Fibroblast of lung (primary cell): ENCODE results near the gene VSIG10L. TPM values are rescaled to one million over a fixed set of nuclear protein-coding genes. Genes with fewer than 3 reads are reported as not detected.

Source experiments
- DNase-seq, 2 donors: peaks; one replicate each; pipeline versions ENCODE4 v3.0.0 to v3.0.0-alpha.2; 2010; ENCODE audit warnings: low read depth in 2 of 2
- H2AFZ ChIP-seq: 2 replicates; pipeline ENCODE4 v1.5.1; 2012; ENCODE audit warnings: low read length, control low read depth, inconsistent platforms
- H3K27ac ChIP-seq: 2 replicates; pipeline ENCODE4 v1.5.1; 2011; ENCODE audit warnings: low read length, control low read depth; ENCODE audit not compliant: insufficient read depth
- H3K27me3 ChIP-seq: 2 replicates; pipeline ENCODE4 v1.5.1; 2011; ENCODE audit warnings: mild to moderate bottlenecking, low read length; ENCODE audit not compliant: control insufficient read depth, insufficient read depth
- H3K36me3 ChIP-seq: 2 replicates; pipeline ENCODE4 v1.5.1; 2011; ENCODE audit warnings: low read length; ENCODE audit not compliant: control insufficient read depth, insufficient read depth
- H3K4me1 ChIP-seq: 2 replicates; pipeline ENCODE4 v1.5.1; 2011; ENCODE audit warnings: low read length; ENCODE audit not compliant: control insufficient read depth, insufficient read depth; ENCODE audit errors: extremely low read depth
- H3K4me2 ChIP-seq: 2 replicates; pipeline ENCODE4 v1.5.1; 2011; ENCODE audit warnings: low read length, control low read depth; ENCODE audit not compliant: insufficient read depth; ENCODE audit errors: extremely low read depth
- H3K4me3 ChIP-seq, 4 experiments: fragments of 200-600 bp in 1 of 4; sonication (generic) in 1 of 4; replicated peaks in 1 of 4; 2 replicates each; pipeline ENCODE4 v1.5.1; 2011 to 2016; ENCODE audit warnings: low read length in 4 of 4, low read depth in 3 of 4, mild to moderate bottlenecking in 3 of 4, control low read depth in 2 of 4, inconsistent platforms in 1 of 4, mixed read lengths in 1 of 4; ENCODE audit not compliant: insufficient read depth in 1 of 4; ENCODE audit errors: control extremely low read depth in 1 of 4
- H3K79me2 ChIP-seq: 2 replicates; pipeline ENCODE4 v1.5.1; 2012; ENCODE audit warnings: mild to moderate bottlenecking, low read length, inconsistent platforms; ENCODE audit not compliant: control insufficient read depth, insufficient read depth
- H3K9ac ChIP-seq: 2 replicates; pipeline ENCODE4 v1.5.1; 2011; ENCODE audit warnings: mild to moderate bottlenecking, low read length, control low read depth; ENCODE audit not compliant: insufficient read depth
- H3K9me3 ChIP-seq: 2 replicates; pipeline ENCODE4 v1.5.1; 2012; ENCODE audit warnings: low read depth, low read length; ENCODE audit not compliant: control insufficient read depth, insufficient read depth
- H4K20me1 ChIP-seq: 2 replicates; pipeline ENCODE4 v1.5.1; 2011; ENCODE audit warnings: low read length; ENCODE audit not compliant: control insufficient read depth, insufficient read depth; ENCODE audit errors: extremely low read depth
- EZH2 ChIP-seq: IDR thresholded peaks from 2 replicates; pipeline ENCODE4 v1.5.1; 2012; ENCODE audit warnings: low read length, control low read depth, mild to moderate bottlenecking; ENCODE audit errors: missing control alignments
- polyA plus RNA-seq, 2 donors: library from polyadenylated mRNA; depleted of rRNA in 1 of 2; stranded (reverse) in 1 of 2; unstranded in 1 of 2; fragments of >200 nt; gene quantifications; 2 replicates each; pipeline ENCODE4 v1.2.1, GENCODE V29; 2011 to 2012; ENCODE audit warnings: missing spikeins in 1 of 2
- total RNA-seq: library from RNA; depleted of rRNA; stranded (reverse); fragments of >200 nt; gene quantifications from 2 replicates; pipeline ENCODE4 v1.2.1, GENCODE V29; 2014
- TF ChIP-seq, protein P1 (sequence below), 2 donors: IDR thresholded peaks in 1 of 2; conservative IDR thresholded peaks in 1 of 2; 1 replicate in 1 of 2; 2 replicates in 1 of 2; pipeline ENCODE4 v1.5.1; 2011 to 2012; ENCODE audit warnings: low read length in 2 of 2, control low read depth in 1 of 2, inconsistent platforms in 1 of 2, low read depth in 1 of 2, mild to moderate bottlenecking in 1 of 2

Gene VSIG10L
- total and polyA plus RNA-seq, 2 donors (not counting 1 experiment from before 2014, with no cell fraction given): 0.33 to 0.66 TPM

DNA sequence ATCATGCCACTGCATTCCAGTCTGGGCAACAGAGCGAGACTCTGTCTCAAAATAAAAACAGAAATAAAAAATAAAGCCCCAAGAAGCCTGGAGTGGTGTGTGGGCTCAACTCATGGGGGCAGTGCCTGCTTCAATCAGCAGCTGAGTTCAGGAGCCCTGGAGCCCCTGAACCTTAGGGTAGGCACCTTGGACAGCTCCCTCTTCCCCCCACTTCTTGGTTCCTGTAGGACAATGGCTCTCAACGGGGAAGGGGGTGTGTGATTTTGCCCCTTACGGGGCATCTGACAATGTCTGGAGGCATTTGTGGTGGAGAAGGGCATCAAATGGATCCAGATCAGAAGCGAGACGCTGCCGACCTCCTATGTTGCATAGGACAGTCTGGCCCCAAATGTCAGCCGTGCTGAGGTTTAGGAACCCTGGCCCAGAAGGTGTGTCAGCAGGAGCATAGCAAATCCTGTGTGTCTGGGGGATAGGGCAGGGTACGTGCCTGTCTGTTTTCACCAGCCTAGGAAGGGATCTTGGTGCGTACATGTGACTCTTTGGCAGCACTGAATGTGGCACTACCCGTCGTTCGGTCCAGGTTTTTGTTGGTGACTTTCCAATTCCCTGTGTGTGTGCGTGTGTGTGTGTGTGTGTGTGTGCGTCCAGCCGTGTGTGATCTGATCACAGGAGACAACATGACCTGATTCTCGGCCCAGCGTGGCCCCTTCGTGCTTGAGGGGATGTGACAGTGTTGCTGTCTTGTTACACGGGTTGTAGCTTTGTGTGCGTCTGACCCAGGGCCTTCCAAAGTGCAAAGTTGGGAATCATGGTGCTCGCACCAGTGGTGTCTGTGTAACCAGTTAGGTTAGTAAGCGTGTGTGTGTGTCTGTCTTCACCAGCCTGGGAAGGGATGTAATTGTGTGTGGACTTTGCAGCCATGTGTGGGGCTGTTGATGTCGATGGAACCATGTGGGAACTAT lies 23.0 kb downstream of the VSIG10L start:
- Histone ChIP-seq H3K27me3 (no peaks in the 10 kb centered on the region), H2AFZ (no peak overlapping the region), H3K79me2 (no peaks in the 10 kb centered on the region), H3K27ac (no peak overlapping the region), H4K20me1 (no peaks in the 10 kb centered on the region), H3K9me3 (no peaks in the 10 kb centered on the region), H3K36me3 (no peaks in the 10 kb centered on the region), H3K4me3 (no peak overlapping the region), H3K9ac (no peak overlapping the region), H3K4me2 (no peak overlapping the region), H3K4me1 (no peaks in the 10 kb centered on the region)
- TF ChIP-seq, protein P1, sequence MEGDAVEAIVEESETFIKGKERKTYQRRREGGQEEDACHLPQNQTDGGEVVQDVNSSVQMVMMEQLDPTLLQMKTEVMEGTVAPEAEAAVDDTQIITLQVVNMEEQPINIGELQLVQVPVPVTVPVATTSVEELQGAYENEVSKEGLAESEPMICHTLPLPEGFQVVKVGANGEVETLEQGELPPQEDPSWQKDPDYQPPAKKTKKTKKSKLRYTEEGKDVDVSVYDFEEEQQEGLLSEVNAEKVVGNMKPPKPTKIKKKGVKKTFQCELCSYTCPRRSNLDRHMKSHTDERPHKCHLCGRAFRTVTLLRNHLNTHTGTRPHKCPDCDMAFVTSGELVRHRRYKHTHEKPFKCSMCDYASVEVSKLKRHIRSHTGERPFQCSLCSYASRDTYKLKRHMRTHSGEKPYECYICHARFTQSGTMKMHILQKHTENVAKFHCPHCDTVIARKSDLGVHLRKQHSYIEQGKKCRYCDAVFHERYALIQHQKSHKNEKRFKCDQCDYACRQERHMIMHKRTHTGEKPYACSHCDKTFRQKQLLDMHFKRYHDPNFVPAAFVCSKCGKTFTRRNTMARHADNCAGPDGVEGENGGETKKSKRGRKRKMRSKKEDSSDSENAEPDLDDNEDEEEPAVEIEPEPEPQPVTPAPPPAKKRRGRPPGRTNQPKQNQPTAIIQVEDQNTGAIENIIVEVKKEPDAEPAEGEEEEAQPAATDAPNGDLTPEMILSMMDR (conservative IDR thresholded peaks at IDR 0.05 in 1 of 2, IDR thresholded peaks at IDR 0.05 in 1 of 2; ENCODE audit: low read depth in 1 of 2, low read length in 2 of 2): no peak
- no peak for TF ChIP-seq EZH2
- no peak for DNase-seq

DNA sequence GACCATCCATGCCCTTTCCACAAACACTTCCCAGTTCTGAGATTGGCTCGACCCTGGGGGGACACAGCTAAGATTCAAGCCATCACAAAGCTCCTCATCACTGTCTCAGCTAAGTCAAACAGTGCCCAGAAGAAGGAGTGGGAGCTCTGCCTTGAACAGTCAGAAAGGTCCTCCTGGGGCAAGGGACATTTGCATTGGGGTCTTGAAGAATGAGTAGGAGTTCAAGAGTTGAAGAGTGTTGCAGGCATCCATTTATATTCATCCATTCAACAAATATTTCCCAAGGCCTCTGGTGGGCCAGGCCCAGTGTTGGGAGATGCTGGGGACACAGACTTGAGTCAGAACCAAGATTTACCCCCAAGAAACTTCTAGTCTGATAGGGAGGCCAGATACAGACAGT lies 24.0 kb downstream of the VSIG10L start:
- TF ChIP-seq, protein P1 (conservative IDR thresholded peaks at IDR 0.05 in 1 of 2, IDR thresholded peaks at IDR 0.05 in 1 of 2; ENCODE audit: low read depth in 1 of 2, low read length in 2 of 2): no peak
- no peaks in the 10 kb centered on the region for H3K36me3 ChIP-seq
- no peak overlapping the region for H3K27ac ChIP-seq
- H3K4me2 ChIP-seq: no peak overlapping the region
- no peaks in the 10 kb centered on the region for H3K27me3 ChIP-seq
- H3K4me1 ChIP-seq: no peaks in the 10 kb centered on the region
- no peaks in the 10 kb centered on the region for H3K9me3 ChIP-seq
- no peak overlapping the region for H2AFZ ChIP-seq
- H3K4me3 ChIP-seq: no peak overlapping the region
- H3K79me2 ChIP-seq: no peaks in the 10 kb centered on the region
- no peak for DNase-seq
- H4K20me1 ChIP-seq: no peaks in the 10 kb centered on the region
- H3K9ac ChIP-seq: no peak overlapping the region

DNA sequence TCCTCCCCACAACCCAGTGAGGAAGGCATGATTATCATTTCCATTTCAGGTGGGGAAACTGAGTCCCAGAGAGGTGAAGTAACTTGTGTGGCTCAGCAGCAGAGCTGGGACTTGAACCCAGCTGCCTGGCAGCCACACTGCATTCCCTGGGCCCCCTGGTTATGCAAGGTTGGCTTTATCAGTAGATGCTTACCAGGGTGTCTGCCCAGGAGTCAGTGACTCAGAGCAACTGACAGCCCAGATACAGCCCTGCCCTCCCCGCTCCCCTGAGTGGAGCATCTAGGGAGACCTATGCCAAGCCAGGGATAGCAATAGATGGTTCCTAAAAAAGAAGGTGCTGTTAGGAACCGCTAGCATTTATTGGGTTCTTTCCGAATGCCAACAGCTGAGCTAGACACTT lies 24.6 kb downstream of the VSIG10L start:
- no peak for TF ChIP-seq EZH2
- TF ChIP-seq, protein P1 (conservative IDR thresholded peaks at IDR 0.05 in 1 of 2, IDR thresholded peaks at IDR 0.05 in 1 of 2; ENCODE audit: low read depth in 1 of 2, low read length in 2 of 2): no peak
- Histone ChIP-seq H3K4me1 (no peaks in the 10 kb centered on the region), H3K9ac (no peak overlapping the region), H3K4me3 (no peak overlapping the region), H3K4me2 (no peak overlapping the region), H3K9me3 (no peaks in the 10 kb centered on the region), H3K27ac (no peak overlapping the region), H2AFZ (no peak overlapping the region), H3K79me2 (no peaks in the 10 kb centered on the region), H3K36me3 (no peaks in the 10 kb centered on the region), H3K27me3 (no peaks in the 10 kb centered on the region), H4K20me1 (no peaks in the 10 kb centered on the region)
- no peak for DNase-seq
